ENCODE data around the gene ENTPD8. TPM values are rescaled to one million over a fixed set of nuclear protein-coding genes. Genes with fewer than 3 reads are reported as not detected.

The ENTPD8 gene
- total RNA-seq, 4 donors from 2014 or later, result not detected

GRCh38 chr9:137430723-137431415 lies 10.3 kb downstream of the ENTPD8 start:
- TF ChIP-seq CTCF (IDR thresholded peaks at IDR 0.05), result no peak
- no peak for TF ChIP-seq POLR2A (IDR thresholded peaks at IDR 0.05)
- TF ChIP-seq POLR2AphosphoS5 (IDR thresholded peaks at IDR 0.05), result no peak
- TF ChIP-seq EP300 (IDR thresholded peaks at IDR 0.05), result no peak
- Histone ChIP-seq H3K27ac (no peak overlapping the region), H3K27me3 (peaks cover 8% of the 10 kb centered on the region), H3K4me1 (peaks cover 8% of the 10 kb centered on the region), H3K4me3 (no peak overlapping the region), H3K9me3 (no peaks in the 10 kb centered on the region), H3K36me3 (no peaks in the 10 kb centered on the region)
- peak in 1 of 2 donors; percentile 61 for DNase-seq (ENCODE audit: low spot score in 2 of 2)
- WGBS, result 79% methylated on average over 12 of the region's 27 CpGs

- Histone ChIP-seq H3K4me3 (no peak overlapping the region), H3K4me1 (peaks cover 9% of the 10 kb centered on the region), H3K27me3 (peaks cover under 1% of the 10 kb centered on the region), H3K9me3 (no peaks in the 10 kb centered on the region), H3K27ac (no peak overlapping the region), H3K36me3 (no peaks in the 10 kb centered on the region)
- 61% methylated on average over 21 of the region's 34 CpGs for WGBS
- no peak for DNase-seq (ENCODE audit: low spot score in 2 of 2)
- TF ChIP-seq CTCF (IDR thresholded peaks at IDR 0.05) (no peak), EP300 (IDR thresholded peaks at IDR 0.05) (no peak), POLR2A (IDR thresholded peaks at IDR 0.05) (no peak), POLR2AphosphoS5 (IDR thresholded peaks at IDR 0.05) (no peak)
Measured at GRCh38 chr9:137429974-137430722, 11.0 kb downstream of the ENTPD8 start.

- H3K4me3 ChIP-seq, result no peak overlapping the region
- peaks cover 15% of the 10 kb centered on the region for H3K4me1 ChIP-seq
- peak in 1 of 2 donors; percentile 60 for DNase-seq (ENCODE audit: low spot score in 2 of 2)
- no CpG with 5 or more reads among the region's 14 CpGs for WGBS
- no peaks in the 10 kb centered on the region for H3K9me3 ChIP-seq
- H3K27ac ChIP-seq, result no peak overlapping the region
- TF ChIP-seq EP300 (IDR thresholded peaks at IDR 0.05) (no peak), POLR2A (IDR thresholded peaks at IDR 0.05) (no peak), POLR2AphosphoS5 (IDR thresholded peaks at IDR 0.05) (no peak), CTCF (IDR thresholded peaks at IDR 0.05) (no peak)
- no peaks in the 10 kb centered on the region for H3K27me3 ChIP-seq
- no peaks in the 10 kb centered on the region for H3K36me3 ChIP-seq
Measured at GRCh38 chr9:137429546-137429890, 11.6 kb downstream of the ENTPD8 start.

- H3K27ac ChIP-seq, result no peak overlapping the region
- TF ChIP-seq POLR2A (IDR thresholded peaks at IDR 0.05) (no peak), EP300 (IDR thresholded peaks at IDR 0.05) (no peak), POLR2AphosphoS5 (IDR thresholded peaks at IDR 0.05) (no peak), CTCF (IDR thresholded peaks at IDR 0.05) (no peak)
- H3K4me3 ChIP-seq, result no peak overlapping the region
- no peaks in the 10 kb centered on the region for H3K36me3 ChIP-seq
- H3K27me3 ChIP-seq, result no peaks in the 10 kb centered on the region
- H3K9me3 ChIP-seq, result no peaks in the 10 kb centered on the region
- peak in 1 of 2 donors; percentile 57 for DNase-seq (ENCODE audit: low spot score in 2 of 2)
- peaks cover 20% of the 10 kb centered on the region for H3K4me1 ChIP-seq
- 67% methylated on average over 12 of the region's 27 CpGs for WGBS
Measured at GRCh38 chr9:137428841-137429545, 12.2 kb downstream of the ENTPD8 start.

GRCh38 chr9:137428311-137428630 lies 12.9 kb downstream of the ENTPD8 start:
- Histone ChIP-seq H3K9me3 (no peaks in the 10 kb centered on the region), H3K27me3 (no peaks in the 10 kb centered on the region), H3K4me1 (peaks cover 27% of the 10 kb centered on the region), H3K36me3 (no peaks in the 10 kb centered on the region), H3K4me3 (no peak overlapping the region), H3K27ac (no peak overlapping the region)
- DNase-seq (ENCODE audit: low spot score in 2 of 2), result no peak
- 86% methylated on average over 1 of the region's 6 CpGs for WGBS
- TF ChIP-seq POLR2A (IDR thresholded peaks at IDR 0.05), result no peak
- TF ChIP-seq POLR2AphosphoS5 (IDR thresholded peaks at IDR 0.05), result no peak
- TF ChIP-seq CTCF (IDR thresholded peaks at IDR 0.05), result no peak
- TF ChIP-seq EP300 (IDR thresholded peaks at IDR 0.05), result no peak
